ENCODE results near the gene NLRC5.

The NLRC5 gene

GRCh38 chr16:56993204-56993603 is 3.8 kb downstream of the NLRC5 start:
- Histone ChIP-seq H3K4me1 (ENCODE audit: control insufficient read depth, low read length) (peaks cover 31% of the 10 kb centered on the region), H3K4me2 (ENCODE audit: low read length) (no peak overlapping the region), H3K36me3 (ENCODE audit: control insufficient read depth, low read length) (no peaks in the 10 kb centered on the region), H3K9me2 (replicated peaks; ENCODE audit: control insufficient read depth, low read length) (no peaks in the 10 kb centered on the region), H3K79me2 (ENCODE audit: control insufficient read depth, low read length) (no peaks in the 10 kb centered on the region), H4K20me1 (ENCODE audit: control insufficient read depth, insufficient read depth, low read depth, low read length) (no peaks in the 10 kb centered on the region), H3K9me3 (ENCODE audit: control insufficient read depth, insufficient read depth, low read length) (no peaks in the 10 kb centered on the region), H3F3A (ENCODE audit: control insufficient read depth, insufficient read depth) (peaks cover 2% of the 10 kb centered on the region; the same call in 1 of the 2 replicates), H3K4me3 (ENCODE audit: low read length) (no peak overlapping the region), H3K27ac (ENCODE audit: low read depth, low read length) (no peak overlapping the region), H3K27me3 (ENCODE audit: control insufficient read depth, low read length) (no peaks in the 10 kb centered on the region)
- no peak for TF ChIP-seq CTCF (IDR thresholded peaks at IDR 0.05; ENCODE audit: low read depth, low read length, poor library complexity, severe bottlenecking)
- no peak for TF ChIP-seq EZH2phosphoT487 (IDR thresholded peaks at IDR 0.05; ENCODE audit: borderline replicate concordance, low read length)

GRCh38 chr16:56994311-56994710 is 5.0 kb downstream of the NLRC5 start:
- H4K20me1 ChIP-seq (ENCODE audit: control insufficient read depth, insufficient read depth, low read depth, low read length) = no peaks in the 10 kb centered on the region
- H3K36me3 ChIP-seq (ENCODE audit: control insufficient read depth, low read length) = no peaks in the 10 kb centered on the region
- peaks cover 22% of the 10 kb centered on the region for H3K4me1 ChIP-seq (ENCODE audit: control insufficient read depth, low read length)
- no peak overlapping the region for H3K4me3 ChIP-seq (ENCODE audit: low read length)
- H3K9me2 ChIP-seq (replicated peaks; ENCODE audit: control insufficient read depth, low read length) = no peaks in the 10 kb centered on the region
- no peak overlapping the region for H3K27ac ChIP-seq (ENCODE audit: low read depth, low read length)
- H3K4me2 ChIP-seq (ENCODE audit: low read length) = no peak overlapping the region
- no peaks in the 10 kb centered on the region for H3K9me3 ChIP-seq (ENCODE audit: control insufficient read depth, insufficient read depth, low read length)
- no peaks in the 10 kb centered on the region for H3K79me2 ChIP-seq (ENCODE audit: control insufficient read depth, low read length)
- peaks cover 6% of the 10 kb centered on the region; the same call in 1 of the 2 replicates for H3F3A ChIP-seq (ENCODE audit: control insufficient read depth, insufficient read depth)
- no peaks in the 10 kb centered on the region for H3K27me3 ChIP-seq (ENCODE audit: control insufficient read depth, low read length)
- no peak for TF ChIP-seq CTCF (IDR thresholded peaks at IDR 0.05; ENCODE audit: low read depth, low read length, poor library complexity, severe bottlenecking)
- no peak for TF ChIP-seq EZH2phosphoT487 (IDR thresholded peaks at IDR 0.05; ENCODE audit: borderline replicate concordance, low read length)

DNA sequence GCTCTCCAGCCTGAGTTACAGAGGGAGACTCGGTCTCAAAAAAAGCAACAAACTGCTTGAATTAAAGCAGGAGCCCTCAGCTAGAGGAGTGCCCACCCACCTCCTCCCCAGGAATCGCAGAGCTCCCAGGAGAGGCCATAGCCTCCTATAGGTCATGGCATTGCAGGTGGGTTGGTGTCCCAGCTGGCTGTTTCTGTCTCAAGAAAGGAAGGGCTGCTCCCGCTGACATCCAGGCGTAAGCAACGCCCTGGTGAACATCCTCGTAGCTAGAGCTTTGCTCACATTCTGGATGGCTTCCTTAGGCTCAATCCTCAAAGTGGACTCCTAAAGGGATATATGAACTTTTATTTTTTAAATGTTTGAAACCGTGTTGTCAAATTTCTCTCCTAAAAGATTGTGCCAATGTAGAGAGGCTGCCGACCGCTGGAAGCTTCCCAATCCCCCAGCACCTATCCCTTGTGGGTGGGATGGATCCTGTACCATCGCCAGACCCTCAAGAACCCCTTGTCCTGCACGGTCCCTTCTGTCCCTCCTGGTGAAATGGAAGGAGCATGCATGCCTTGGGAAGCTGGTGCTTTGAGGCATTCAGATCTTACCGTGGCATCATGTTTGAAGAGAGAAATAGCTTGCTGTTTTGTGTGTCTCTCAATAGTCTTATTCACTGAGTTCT is 5.9 kb downstream of the NLRC5 start:
- no peak overlapping the region for H3K4me3 ChIP-seq (ENCODE audit: low read length)
- H3K9me3 ChIP-seq (ENCODE audit: control insufficient read depth, insufficient read depth, low read length) = no peaks in the 10 kb centered on the region
- peaks cover 6% of the 10 kb centered on the region; the same call in 1 of the 2 replicates for H3F3A ChIP-seq (ENCODE audit: control insufficient read depth, insufficient read depth)
- no peaks in the 10 kb centered on the region for H3K79me2 ChIP-seq (ENCODE audit: control insufficient read depth, low read length)
- no peaks in the 10 kb centered on the region for H3K27me3 ChIP-seq (ENCODE audit: control insufficient read depth, low read length)
- no peaks in the 10 kb centered on the region for H3K9me2 ChIP-seq (replicated peaks; ENCODE audit: control insufficient read depth, low read length)
- H3K4me2 ChIP-seq (ENCODE audit: low read length) = no peak overlapping the region
- no peak overlapping the region for H3K27ac ChIP-seq (ENCODE audit: low read depth, low read length)
- H4K20me1 ChIP-seq (ENCODE audit: control insufficient read depth, insufficient read depth, low read depth, low read length) = no peaks in the 10 kb centered on the region
- TF ChIP-seq EZH2phosphoT487 (IDR thresholded peaks at IDR 0.05; ENCODE audit: borderline replicate concordance, low read length) = no peak
- no peak for TF ChIP-seq CTCF (IDR thresholded peaks at IDR 0.05; ENCODE audit: low read depth, low read length, poor library complexity, severe bottlenecking)
- H3K4me1 ChIP-seq (ENCODE audit: control insufficient read depth, low read length) = peaks cover 17% of the 10 kb centered on the region
- H3K36me3 ChIP-seq (ENCODE audit: control insufficient read depth, low read length) = no peaks in the 10 kb centered on the region

Measured in DOHH2 (cell line).